IMR-90 (cell line): Measurements from ENCODE around the gene ZNF524. TPM values are rescaled to one million over a fixed set of nuclear protein-coding genes. Genes with fewer than 3 reads are reported as not detected.

Experiments
- ATAC-seq: fragments of 200-7000 bp; cut with Tn5 transposase; 2 replicates; pipeline ENCODE4 v1.9.1; 2020; ENCODE audit warnings: low read depth, mild to moderate bottlenecking, moderate library complexity
- BruUV-seq: library from RNA; stranded (reverse); fragments of 400-500 nt; replicated peaks from 2 replicates; lab custom pipeline; 2021; lab: Mats Ljungman, UMichigan
- CTCF ChIA-PET: fragments of 300-600 bp; formaldehyde crosslinking; extraction: SDS; loops from one replicate; lab custom pipeline; 2021; ENCODE audit warnings: antibody characterized with exemption; lab: Yijun Ruan, JAX
- POLR2A ChIA-PET: fragments of 300-600 bp; sonication (Branson Sonifier 250); formaldehyde crosslinking; loops from one replicate; lab custom pipeline; 2022; ENCODE audit warnings: antibody characterized with exemption; ENCODE audit not compliant: unreplicated experiment; lab: Charles Lee
- DNase-seq: peaks from one replicate; pipeline ENCODE4 v3.0.0; 2013
- H2AFZ ChIP-seq: replicated peaks from 2 replicates; pipeline ENCODE3; 2013; ENCODE audit warnings: low read length, mild to moderate bottlenecking; ENCODE audit not compliant: poor library complexity
- H2AK5ac ChIP-seq: 2 replicates; pipeline ENCODE4 v1.6.1; 2013; ENCODE audit warnings: low read depth, low read length, inconsistent platforms
- H2AK9ac ChIP-seq: replicated peaks from 2 replicates; pipeline ENCODE3; 2013; ENCODE audit warnings: mild to moderate bottlenecking, low read depth, low read length, moderate library complexity; ENCODE audit not compliant: poor library complexity
- H2BK120ac ChIP-seq: 2 replicates; pipeline ENCODE4 v1.6.1; 2013; ENCODE audit warnings: low read depth, low read length, inconsistent platforms
- H2BK15ac ChIP-seq: 3 replicates; pipeline ENCODE4 v1.6.1; 2013; ENCODE audit warnings: low read depth, low read length, inconsistent platforms
- H2BK20ac ChIP-seq: 2 replicates; pipeline ENCODE4 v1.6.1; 2013; ENCODE audit warnings: low read depth, mild to moderate bottlenecking, inconsistent platforms, low read length, moderate library complexity
- H2BK5ac ChIP-seq: 2 replicates; pipeline ENCODE4 v1.6.1; 2013; ENCODE audit warnings: mild to moderate bottlenecking, low read depth, low read length, inconsistent platforms; ENCODE audit not compliant: poor library complexity, severe bottlenecking
- H3K14ac ChIP-seq: replicated peaks from 2 replicates; pipeline ENCODE4 v1.6.1; 2013; ENCODE audit warnings: low read depth, low read length, inconsistent platforms
- H3K18ac ChIP-seq: 2 replicates; pipeline ENCODE4 v1.6.1; 2013; ENCODE audit warnings: low read depth, low read length, control low read depth
- H3K23ac ChIP-seq: 2 replicates; pipeline ENCODE4 v1.6.1; 2013; ENCODE audit warnings: low read depth, low read length, inconsistent platforms
- H3K27ac ChIP-seq: 2 replicates; pipeline ENCODE4 v1.5.1; 2013; ENCODE audit warnings: mild to moderate bottlenecking, control low read depth, low read length; ENCODE audit not compliant: insufficient read depth
- H3K27me3 ChIP-seq: 2 replicates; pipeline ENCODE4 v1.6.1; 2013; ENCODE audit warnings: low read length; ENCODE audit not compliant: control insufficient read depth, insufficient read depth
- H3K36me3 ChIP-seq: 2 replicates; pipeline ENCODE4 v1.6.1; 2013; ENCODE audit warnings: low read length, mixed read lengths; ENCODE audit not compliant: control insufficient read depth, insufficient read depth
- H3K4ac ChIP-seq: 2 replicates; pipeline ENCODE4 v1.6.1; 2013; ENCODE audit warnings: low read depth, low read length, inconsistent platforms
- H3K4me1 ChIP-seq: 2 replicates; pipeline ENCODE4 v1.6.1; 2013; ENCODE audit warnings: low read length, mixed read lengths; ENCODE audit not compliant: control insufficient read depth, insufficient read depth
- H3K4me2 ChIP-seq: 2 replicates; pipeline ENCODE4 v1.6.1; 2013; ENCODE audit warnings: low read depth, mild to moderate bottlenecking, control low read depth, low read length, moderate library complexity
- H3K4me3 ChIP-seq: 2 replicates; pipeline ENCODE4 v1.5.1; 2013; ENCODE audit warnings: low read depth, mild to moderate bottlenecking, control low read depth, low read length, moderate library complexity; ENCODE audit not compliant: insufficient read depth
- H3K56ac ChIP-seq: 2 replicates; pipeline ENCODE4 v1.6.1; 2013; ENCODE audit warnings: low read length, inconsistent platforms; ENCODE audit not compliant: insufficient read depth; ENCODE audit errors: extremely low read depth
- H3K79me1 ChIP-seq, 2 experiments: 2 replicates each; pipeline ENCODE4 v1.6.1; 2013; ENCODE audit warnings: low read length in 2 of 2, inconsistent platforms in 1 of 2, low read depth in 1 of 2
- H3K9ac ChIP-seq: 2 replicates; pipeline ENCODE4 v1.6.1; 2013; ENCODE audit warnings: low read depth, low read length, control low read depth
- H3K9me1 ChIP-seq: 2 replicates; pipeline ENCODE4 v1.6.1; 2013; ENCODE audit warnings: low read length, inconsistent platforms; ENCODE audit not compliant: insufficient read depth
- H3K9me3 ChIP-seq: 2 replicates; pipeline ENCODE4 v1.6.1; 2013; ENCODE audit warnings: low read length; ENCODE audit not compliant: control insufficient read depth, insufficient read depth
- H4K20me1 ChIP-seq: 2 replicates; pipeline ENCODE4 v1.6.1; 2013; ENCODE audit warnings: low read length, inconsistent platforms; ENCODE audit not compliant: insufficient read depth
- H4K5ac ChIP-seq: 2 replicates; pipeline ENCODE4 v1.6.1; 2013; ENCODE audit warnings: mild to moderate bottlenecking, low read depth, low read length, control low read depth
- H4K8ac ChIP-seq, 2 experiments: 2 replicates each; pipeline ENCODE4 v1.6.1; 2013; ENCODE audit warnings: low read depth in 2 of 2, low read length in 2 of 2, control low read depth in 1 of 2, inconsistent platforms in 1 of 2
- H4K91ac ChIP-seq: 2 replicates; pipeline ENCODE4 v1.6.1; 2013; ENCODE audit warnings: low read depth, low read length, inconsistent platforms; ENCODE audit not compliant: insufficient read depth
- BHLHE40 ChIP-seq: fragments of 150-350 bp; IDR thresholded peaks from 2 replicates; pipeline ENCODE4 v1.6.1; 2016; ENCODE audit warnings: mild to moderate bottlenecking, low read depth, low read length
- CEBPB ChIP-seq: IDR thresholded peaks from 2 replicates; pipeline ENCODE4 v1.6.1; 2012; ENCODE audit warnings: low read depth, low read length, improper control_type of control experiment
- CHD1 ChIP-seq: IDR thresholded peaks from 2 replicates; pipeline ENCODE4 v1.6.1; 2012; ENCODE audit warnings: low read depth, low read length, improper control_type of control experiment
- FOS ChIP-seq: fragments of 150-350 bp; IDR thresholded peaks from 2 replicates; pipeline ENCODE4 v1.6.1; 2016; ENCODE audit warnings: low read depth, low read length
- MAFK ChIP-seq: IDR thresholded peaks from 2 replicates; pipeline ENCODE4 v1.6.1; 2012; ENCODE audit warnings: low read depth, low read length, improper control_type of control experiment
- MXI1 ChIP-seq: IDR thresholded peaks from 2 replicates; pipeline ENCODE4 v1.6.1; 2012; ENCODE audit warnings: low read depth, mild to moderate bottlenecking, low read length, moderate library complexity, borderline replicate concordance
- NFE2L2 ChIP-seq: fragments of 150-350 bp; IDR thresholded peaks from 2 replicates; pipeline ENCODE4 v1.6.1; 2016; ENCODE audit warnings: low read depth, mild to moderate bottlenecking, low read length
- POLR2A ChIP-seq: IDR thresholded peaks from 2 replicates; pipeline ENCODE4 v1.6.1; 2012; ENCODE audit warnings: mild to moderate bottlenecking, low read depth, low read length
- RCOR1 ChIP-seq: IDR thresholded peaks from 2 replicates; pipeline ENCODE4 v1.6.1; 2012; ENCODE audit warnings: mild to moderate bottlenecking, low read length, improper control_type of control experiment; ENCODE audit not compliant: insufficient replicate concordance
- RFX5 ChIP-seq: IDR thresholded peaks from 2 replicates; pipeline ENCODE4 v1.8.0; 2012; ENCODE audit warnings: low read depth, mild to moderate bottlenecking, low read length, moderate library complexity
- USF2 ChIP-seq: fragments of 150-350 bp; IDR thresholded peaks from 2 replicates; pipeline ENCODE4 v1.6.1; 2017; ENCODE audit warnings: mild to moderate bottlenecking, antibody characterized with exemption, low read length, low read depth
- WGBS, 2 experiments: methylation state at CpG; one replicate each; pipeline versions ENCODE4 v1.1.5 to v1.1.7; 2013; ENCODE audit warnings: missing lambda C conversion rate in 2 of 2; ENCODE audit not compliant: insufficient read length in 1 of 2; ENCODE audit errors: extremely low coverage in 2 of 2; 5-methylcytosine and 5-hydroxymethylcytosine counted together
- dilution Hi-C: fragments of 300-500 bp; cut with HindIII; formaldehyde crosslinking; loops from one replicate; pipeline ENCODE4 v1.14.3; 2018; ENCODE audit warnings: low sequenced_read_pairs; ENCODE audit not compliant: unreplicated experiment
- in situ Hi-C: fragments of 300-500 bp; cut with MboI; formaldehyde crosslinking; loops from 3 replicates; pipeline ENCODE4 v1.14.3; 2019; ENCODE audit warnings: low sequenced_read_pairs, inconsistent platforms, mixed read lengths
- intact Hi-C: fragments of 100-400 bp; cut with micrococcal nuclease; formaldehyde crosslinking; loops from 2 replicates; pipeline ENCODE4 v1.10.0; 2022
- polyA plus RNA-seq, 3 experiments: library from polyadenylated mRNA; depleted of rRNA; stranded (reverse); fragments of >200 nt; gene quantifications; 2 replicates each; pipeline ENCODE4 v1.2.3, GENCODE V29; 2012; ENCODE audit warnings: low replicate concordance in 1 of 3
- total RNA-seq: library from RNA; depleted of rRNA; stranded (reverse); fragments of >200 nt; gene quantifications from 2 replicates; pipeline ENCODE4 v1.2.3, GENCODE V29; 2012
- TF ChIP-seq, protein P1 (sequence below): fragments of 150-350 bp; IDR thresholded peaks from 2 replicates; pipeline ENCODE4 v1.6.1; 2016; ENCODE audit warnings: low read depth, mild to moderate bottlenecking, low read length, moderate library complexity, borderline replicate concordance

ZNF524 gene
- total and polyA plus RNA-seq, 2 of the 4 experiments (the other 2 are of a cell fraction) = 2.3 to 6.6 TPM

DNA sequence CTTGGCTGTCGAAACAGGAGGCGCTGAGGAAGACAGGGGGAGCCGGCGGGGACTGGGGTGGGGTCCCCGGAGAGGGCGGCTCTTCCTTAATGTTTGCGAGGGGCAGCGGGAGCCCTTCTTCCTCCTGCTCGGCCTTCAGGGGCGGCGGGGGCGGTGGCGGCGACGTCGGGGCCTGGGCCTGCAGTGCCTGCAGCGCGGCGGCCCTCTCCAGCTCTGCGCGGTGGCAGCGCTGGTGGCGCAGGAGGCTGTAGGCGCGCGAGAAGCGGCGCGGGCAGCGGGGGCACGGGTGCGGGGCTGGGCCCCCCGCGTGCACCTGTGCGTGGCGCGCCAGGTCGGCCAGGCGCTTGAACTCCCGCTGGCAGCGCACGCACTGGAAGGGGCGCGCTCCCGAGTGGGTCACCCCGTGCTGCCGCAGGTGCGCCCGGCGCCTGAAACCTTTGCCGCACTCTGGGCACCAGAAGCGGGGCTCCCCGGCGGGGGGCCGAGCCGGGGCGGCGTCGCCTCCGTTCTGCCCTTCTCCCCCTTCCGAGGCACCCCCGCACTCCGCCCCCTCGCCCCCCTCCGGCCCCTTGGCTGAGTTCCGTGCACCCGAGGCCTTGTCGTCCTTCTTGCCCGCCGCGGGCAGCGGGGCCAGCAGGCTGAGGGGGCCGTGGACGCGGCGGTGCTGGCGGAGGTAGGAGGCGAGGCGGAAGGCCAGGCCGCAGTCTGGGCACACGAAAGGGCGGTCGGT is 21.9 kb upstream of the ZNF524 start:
- POLR2A ChIA-PET = no interaction called here
- Histone ChIP-seq H4K20me1 (no peaks in the 10 kb centered on the region; the same call in 1 of the 2 replicates), H2AFZ (no peak overlapping the region), H3K27ac (no peak overlapping the region), H3K4me3 (no peak overlapping the region), H3K9me3 (no peaks in the 10 kb centered on the region), H2BK120ac (no peak overlapping the region), H3K9me1 (peaks cover 7% of the 10 kb centered on the region), H2BK5ac (no peak overlapping the region), H4K91ac (no peak overlapping the region), H3K27me3 (no peaks in the 10 kb centered on the region), H3K4me2 (no peak overlapping the region), H3K18ac (no peak overlapping the region), H4K5ac (no peak overlapping the region), H2AK9ac (no peak overlapping the region), H3K4ac (no peak overlapping the region), H3K36me3 (peaks cover 14% of the 10 kb centered on the region), H2BK20ac (no peak overlapping the region), H2BK15ac (no peak overlapping the region), H4K8ac (no peak overlapping the region), H3K14ac (no peak overlapping the region), H2AK5ac (no peak overlapping the region), H3K23ac (no peak overlapping the region), H3K79me1 (peaks cover 8 to 26% of the 10 kb centered on the region in 2 experiments), H3K9ac (no peak overlapping the region), H3K56ac (no peak overlapping the region), H3K4me1 (peaks cover 4% of the 10 kb centered on the region; the same call in 1 of the 2 replicates)
- in situ Hi-C loops (no loop called here), intact Hi-C loops (no loop called here), dilution Hi-C loops (no loop called here)
- WGBS, 2 experiments = 96% methylated on average over 33 of the region's 83 CpGs; no CpG with 5 or more reads in 1 of the 2 experiments
- no TSS peak for BruUV-seq
- CTCF ChIA-PET = no interaction called here
- no peak for ATAC-seq
- no peak for DNase-seq
- TF ChIP-seq NFE2L2 = no peak
- TF ChIP-seq RFX5 = no peak
- TF ChIP-seq CHD1 = no peak
- TF ChIP-seq BHLHE40 = no peak
- no peak for TF ChIP-seq RCOR1
- TF ChIP-seq, protein P1, sequence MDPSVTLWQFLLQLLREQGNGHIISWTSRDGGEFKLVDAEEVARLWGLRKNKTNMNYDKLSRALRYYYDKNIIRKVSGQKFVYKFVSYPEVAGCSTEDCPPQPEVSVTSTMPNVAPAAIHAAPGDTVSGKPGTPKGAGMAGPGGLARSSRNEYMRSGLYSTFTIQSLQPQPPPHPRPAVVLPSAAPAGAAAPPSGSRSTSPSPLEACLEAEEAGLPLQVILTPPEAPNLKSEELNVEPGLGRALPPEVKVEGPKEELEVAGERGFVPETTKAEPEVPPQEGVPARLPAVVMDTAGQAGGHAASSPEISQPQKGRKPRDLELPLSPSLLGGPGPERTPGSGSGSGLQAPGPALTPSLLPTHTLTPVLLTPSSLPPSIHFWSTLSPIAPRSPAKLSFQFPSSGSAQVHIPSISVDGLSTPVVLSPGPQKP = no peak
- TF ChIP-seq POLR2A = no peak
- TF ChIP-seq FOS = no peak
- TF ChIP-seq USF2 = no peak
- no peak for TF ChIP-seq CEBPB
- no peak for TF ChIP-seq MXI1
- no peak for TF ChIP-seq MAFK
